Sigmoid colon (tissue), 4 donors: ENCODE results near the gene KDM4F.

Source experiments
- CTCF ChIP-seq, 4 experiments: fragments of 450-650 bp in 3 of 4; fragments of 200-600 bp in 1 of 4; IDR thresholded peaks; one replicate each; pipeline ENCODE4 v1.5.1; 2016 to 2019; ENCODE audit warnings: antibody characterized with exemption in 4 of 4, mild to moderate bottlenecking in 3 of 4, moderate library complexity in 2 of 4
- EP300 ChIP-seq, 4 donors: sonication (generic); formaldehyde crosslinking; IDR thresholded peaks; one replicate each; pipeline ENCODE4 v1.6.1; 2017; ENCODE audit warnings: antibody characterized with exemption in 4 of 4
- POLR2A ChIP-seq, 2 donors: fragments of 450-650 bp; IDR thresholded peaks; one replicate each; pipeline ENCODE4 v1.6.1; 2016; ENCODE audit warnings: antibody characterized with exemption in 2 of 2, mild to moderate bottlenecking in 2 of 2, moderate library complexity in 2 of 2
- POLR2AphosphoS5 ChIP-seq, 4 donors: sonication (generic); formaldehyde crosslinking; IDR thresholded peaks; one replicate each; pipeline ENCODE4 v1.6.1; 2017; ENCODE audit warnings: antibody characterized with exemption in 4 of 4

GRCh38 chr11:95044010-95044409 is 5.2 kb upstream of the KDM4F start:
- TF ChIP-seq CTCF (IDR thresholded peaks at IDR 0.05) (no peak), POLR2A (IDR thresholded peaks at IDR 0.05) (no peak), POLR2AphosphoS5 (IDR thresholded peaks at IDR 0.05) (no peak), EP300 (IDR thresholded peaks at IDR 0.05) (no peak)
